Measurements from ENCODE around the gene WDR1. TPM values are rescaled to one million over a fixed set of nuclear protein-coding genes. Genes with fewer than 3 reads are reported as not detected.

WDR1 gene
- total RNA-seq, 2 experiments from 2014 or later, result 77.6 to 152 TPM

GRCh38 chr4:10101671-10102473 lies 14.7 kb downstream of the WDR1 start:
- no peak for TF ChIP-seq EZH2phosphoT487 (IDR thresholded peaks at IDR 0.05; ENCODE audit: borderline replicate concordance, low read depth, low read length)
- TF ChIP-seq CTCF (conservative IDR thresholded peaks at IDR 0.05; ENCODE audit: low read length), result no peak
- H3K36me3 ChIP-seq (ENCODE audit: insufficient read depth, low read length), result peaks cover 88% of the 10 kb centered on the region
- POLR2A ChIA-PET, result interaction anchor here (1.0 kb wide), 1 partner anchor 17 kb away, joined by 6 read pairs; no protein-coding TSS in a partner anchor
- H3K9me2 ChIP-seq (ENCODE audit: insufficient read depth, low read length), result no peaks in the 10 kb centered on the region
- no peak overlapping the region for H3K4me2 ChIP-seq (ENCODE audit: low read length)
- no TSS peak for BruUV-seq (replicated peaks)
- H2AFZ ChIP-seq (ENCODE audit: low read length), result no peak overlapping the region
- H3K4me1 ChIP-seq (ENCODE audit: insufficient read depth, low read length, poor library complexity, severe bottlenecking), result no peaks in the 10 kb centered on the region
- CTCF ChIA-PET (ENCODE audit: unreplicated experiment), result no interaction called here
- H3K27ac ChIP-seq (ENCODE audit: low read depth, low read length, poor library complexity, severe bottlenecking), result no peak overlapping the region
- no peaks in the 10 kb centered on the region for H3K9me3 ChIP-seq (ENCODE audit: low read length)
- H4K20me1 ChIP-seq (ENCODE audit: insufficient read depth, low read length), result peaks cover 15% of the 10 kb centered on the region; the same call in 1 of the 2 replicates
- peaks cover 30% of the 10 kb centered on the region; the same call in 1 of the 2 replicates for H3K79me2 ChIP-seq (ENCODE audit: insufficient read depth, low read depth, low read length)
- intact Hi-C loops (cut with micrococcal nuclease; ENCODE audit: unreplicated experiment), result no loop called here
- no peak for DNase-seq (ENCODE audit: low spot score)
- no peak overlapping the region for H3K4me3 ChIP-seq (ENCODE audit: low read depth, low read length, poor library complexity, severe bottlenecking)

DNA sequence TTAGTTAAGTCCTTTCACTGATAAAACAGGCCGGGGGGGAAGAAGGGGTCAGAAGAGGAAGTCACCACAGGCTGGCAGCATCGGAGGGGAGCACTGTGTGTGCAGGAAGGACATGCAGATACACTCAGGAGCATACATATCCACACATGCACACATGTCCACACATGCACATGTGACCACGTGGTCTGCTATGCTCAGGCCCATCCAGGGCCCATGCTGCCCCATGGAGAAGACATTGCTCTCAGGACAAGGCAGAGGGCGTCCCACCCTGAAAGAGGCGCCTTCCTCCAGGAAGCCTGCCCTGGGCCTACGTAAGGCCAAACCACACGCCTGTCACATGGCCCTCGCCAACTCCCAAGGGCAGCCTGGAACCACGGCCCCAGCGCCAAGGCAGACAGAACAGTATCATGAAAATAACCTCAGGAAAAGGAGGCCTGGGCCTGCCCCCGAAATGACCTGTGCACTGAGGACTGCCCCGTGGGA lies 15.8 kb downstream of the WDR1 start:
- no peaks in the 10 kb centered on the region for H3K9me3 ChIP-seq (ENCODE audit: low read length)
- intact Hi-C loops (cut with micrococcal nuclease; ENCODE audit: unreplicated experiment), result no loop called here
- H3K4me2 ChIP-seq (ENCODE audit: low read length), result no peak overlapping the region
- H2AFZ ChIP-seq (ENCODE audit: low read length), result no peak overlapping the region
- CTCF ChIA-PET (ENCODE audit: unreplicated experiment), result interaction anchor here (0.6 to 1.2 kb wide), 2 partner anchors 17 to 388 kb away, joined by 6 to 9 read pairs; no protein-coding TSS in a partner anchor
- no peak overlapping the region for H3K27ac ChIP-seq (ENCODE audit: low read depth, low read length, poor library complexity, severe bottlenecking)
- no peak for DNase-seq (ENCODE audit: low spot score)
- H3K4me3 ChIP-seq (ENCODE audit: low read depth, low read length, poor library complexity, severe bottlenecking), result no peak overlapping the region
- H3K9me2 ChIP-seq (ENCODE audit: insufficient read depth, low read length), result no peaks in the 10 kb centered on the region
- peaks cover 20% of the 10 kb centered on the region; the same call in 1 of the 2 replicates for H3K79me2 ChIP-seq (ENCODE audit: insufficient read depth, low read depth, low read length)
- no peaks in the 10 kb centered on the region for H3K4me1 ChIP-seq (ENCODE audit: insufficient read depth, low read length, poor library complexity, severe bottlenecking)
- no peak for TF ChIP-seq CTCF (conservative IDR thresholded peaks at IDR 0.05; ENCODE audit: low read length)
- no peak for TF ChIP-seq EZH2phosphoT487 (IDR thresholded peaks at IDR 0.05; ENCODE audit: borderline replicate concordance, low read depth, low read length)
- H3K36me3 ChIP-seq (ENCODE audit: insufficient read depth, low read length), result peaks cover 89% of the 10 kb centered on the region
- POLR2A ChIA-PET, result interaction anchor here (0.6 kb wide), 1 partner anchor 16 kb away, joined by 6 read pairs; the partner anchor contains the start of gene WDR1
- H4K20me1 ChIP-seq (ENCODE audit: insufficient read depth, low read length), result peaks cover 15% of the 10 kb centered on the region; the same call in 1 of the 2 replicates
- no TSS peak for BruUV-seq (replicated peaks)
